Uterus (tissue), 4 donors: ENCODE data around the gene APOL4. TPM values are rescaled to one million over a fixed set of nuclear protein-coding genes. Genes with fewer than 3 reads are reported as not detected.
A peak's percentile ranks its signal among the peaks of the same experiment; 100 is the strongest.
"Not testable (repeated sequence)": the region's sequence is repeated elsewhere in the genome, so short reads cannot be mapped to it uniquely, and the experiment has no call there.

Experiments used
- DNase-seq, 2 donors: peaks; one replicate each; pipeline ENCODE4 v3.0.0-alpha.2; 2019 to 2020
- H3K27ac ChIP-seq, 2 donors: fragments of 200-600 bp; sonication (generic); 1 replicate in 1 of 2; 2 replicates in 1 of 2; pipeline ENCODE4 v1.5.1; 2016 to 2018
- H3K27me3 ChIP-seq, 2 donors: fragments of 200-600 bp; sonication (generic); one replicate each; pipeline ENCODE4 v1.5.1; 2018 to 2019; ENCODE audit warnings: control low read depth in 1 of 2
- H3K36me3 ChIP-seq, 2 donors: fragments of 200-600 bp; sonication (generic); one replicate each; pipeline ENCODE4 v1.5.1; 2019; ENCODE audit warnings: control low read depth in 1 of 2
- H3K4me1 ChIP-seq, 2 donors: fragments of 200-600 bp; sonication (generic); one replicate each; pipeline ENCODE4 v1.5.1; 2018 to 2019; ENCODE audit warnings: control low read depth in 1 of 2
- H3K4me3 ChIP-seq, 2 donors: fragments of 200-600 bp; sonication (generic); 1 replicate in 1 of 2; 2 replicates in 1 of 2; pipeline ENCODE4 v1.5.1; 2018 to 2019; ENCODE audit warnings: mild to moderate bottlenecking in 1 of 2
- H3K9me3 ChIP-seq, 2 donors: fragments of 200-600 bp; sonication (generic); one replicate each; pipeline ENCODE4 v1.5.1; 2019; ENCODE audit warnings: control low read depth in 1 of 2
- POLR2A ChIP-seq, 2 donors: fragments of 450-650 bp; IDR thresholded peaks; one replicate each; pipeline ENCODE4 v1.6.1; 2016; ENCODE audit warnings: antibody characterized with exemption in 2 of 2, mild to moderate bottlenecking in 1 of 2, moderate library complexity in 1 of 2
- intact Hi-C: fragments of 100-400 bp; cut with DNase I; formaldehyde crosslinking; loops from one replicate; pipeline ENCODE4 v1.15.1; 2023; ENCODE audit warnings: low total_unique reads
- total RNA-seq, 4 donors: library from RNA; depleted of rRNA in 3 of 4; stranded (reverse); fragments of >200 nt in 3 of 4; gene quantifications; one replicate each; pipeline versions ENCODE4 v1.1.0 to v1.2.4, GENCODE V29; 2014 to 2023
- TF ChIP-seq, protein P1 (sequence below), 4 experiments: fragments of 200-600 bp in 2 of 4; fragments of 450-650 bp in 2 of 4; sonication (generic) in 2 of 4; IDR thresholded peaks; one replicate each; pipeline ENCODE4 v1.5.1; 2016 to 2019; ENCODE audit warnings: antibody characterized with exemption in 4 of 4, mild to moderate bottlenecking in 2 of 4, moderate library complexity in 1 of 4
- donor health status: DM: yes; HTN: yes; CAD: no.

APOL4 gene
- total RNA-seq = 10 to 100 TPM in 2 of 4 donors, 1 to 10 TPM in 1, not detected in 1; 1.0 to 35.2 (median 16.9) TPM

DNA sequence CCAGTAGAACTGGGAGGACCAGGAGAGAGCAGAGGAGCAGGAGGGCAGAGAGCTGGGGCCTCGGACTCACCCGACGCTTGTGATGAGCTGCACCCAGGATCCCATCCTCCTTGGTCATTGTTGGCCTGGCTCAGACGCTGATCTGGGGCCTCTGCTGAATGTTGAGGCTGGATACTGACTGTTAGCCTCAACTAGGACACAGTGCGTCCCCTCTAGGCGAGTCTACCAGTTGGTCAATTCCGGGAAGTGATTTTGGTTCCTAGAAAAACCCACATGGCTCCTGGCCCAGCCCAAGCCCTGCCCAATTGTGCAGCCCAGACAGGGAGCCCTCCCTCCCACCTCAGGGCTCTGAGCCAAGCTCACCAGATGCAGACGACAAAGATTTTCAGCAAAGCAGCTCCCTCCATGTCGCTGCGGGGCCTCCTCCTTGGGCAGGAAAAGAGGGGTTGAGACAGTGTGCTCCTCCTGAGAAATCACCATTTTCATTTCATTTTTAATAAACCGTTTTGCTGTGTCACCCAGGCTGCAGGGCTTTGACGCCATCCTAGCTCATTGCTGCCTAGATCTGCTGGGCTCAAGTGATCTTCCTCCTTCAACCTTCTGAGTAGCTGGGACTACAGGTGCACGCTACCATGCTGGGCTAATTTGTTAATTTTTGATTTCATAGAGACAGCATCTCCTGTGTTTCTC is at the start of gene APOL4:
Gene APOL4, minus strand, starts transcription at position 180 of the 690 bp plus-strand sequence. Its CDS starts 75 bp downstream, at position 105.
- intact Hi-C loops = no loop called here
- H3K9me3 ChIP-seq = no peaks in the 10 kb centered on the region
- TF ChIP-seq POLR2A (IDR thresholded peaks at IDR 0.05) = peak in 1 of 2 donors; percentile 24
- TF ChIP-seq, protein P1, sequence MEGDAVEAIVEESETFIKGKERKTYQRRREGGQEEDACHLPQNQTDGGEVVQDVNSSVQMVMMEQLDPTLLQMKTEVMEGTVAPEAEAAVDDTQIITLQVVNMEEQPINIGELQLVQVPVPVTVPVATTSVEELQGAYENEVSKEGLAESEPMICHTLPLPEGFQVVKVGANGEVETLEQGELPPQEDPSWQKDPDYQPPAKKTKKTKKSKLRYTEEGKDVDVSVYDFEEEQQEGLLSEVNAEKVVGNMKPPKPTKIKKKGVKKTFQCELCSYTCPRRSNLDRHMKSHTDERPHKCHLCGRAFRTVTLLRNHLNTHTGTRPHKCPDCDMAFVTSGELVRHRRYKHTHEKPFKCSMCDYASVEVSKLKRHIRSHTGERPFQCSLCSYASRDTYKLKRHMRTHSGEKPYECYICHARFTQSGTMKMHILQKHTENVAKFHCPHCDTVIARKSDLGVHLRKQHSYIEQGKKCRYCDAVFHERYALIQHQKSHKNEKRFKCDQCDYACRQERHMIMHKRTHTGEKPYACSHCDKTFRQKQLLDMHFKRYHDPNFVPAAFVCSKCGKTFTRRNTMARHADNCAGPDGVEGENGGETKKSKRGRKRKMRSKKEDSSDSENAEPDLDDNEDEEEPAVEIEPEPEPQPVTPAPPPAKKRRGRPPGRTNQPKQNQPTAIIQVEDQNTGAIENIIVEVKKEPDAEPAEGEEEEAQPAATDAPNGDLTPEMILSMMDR (IDR thresholded peaks at IDR 0.05) = no peak
- H3K27me3 ChIP-seq = no peaks in the 10 kb centered on the region
- H3K4me3 ChIP-seq = no peak within 1 kb of the TSS
- no peak within 1 kb of the TSS for H3K27ac ChIP-seq
- DNase-seq = peak; percentile 75 to 84
- peaks cover 5 to 7% of the 10 kb centered on the region in 2 donors for H3K4me1 ChIP-seq
- H3K36me3 ChIP-seq = no peaks in the 10 kb centered on the region

DNA sequence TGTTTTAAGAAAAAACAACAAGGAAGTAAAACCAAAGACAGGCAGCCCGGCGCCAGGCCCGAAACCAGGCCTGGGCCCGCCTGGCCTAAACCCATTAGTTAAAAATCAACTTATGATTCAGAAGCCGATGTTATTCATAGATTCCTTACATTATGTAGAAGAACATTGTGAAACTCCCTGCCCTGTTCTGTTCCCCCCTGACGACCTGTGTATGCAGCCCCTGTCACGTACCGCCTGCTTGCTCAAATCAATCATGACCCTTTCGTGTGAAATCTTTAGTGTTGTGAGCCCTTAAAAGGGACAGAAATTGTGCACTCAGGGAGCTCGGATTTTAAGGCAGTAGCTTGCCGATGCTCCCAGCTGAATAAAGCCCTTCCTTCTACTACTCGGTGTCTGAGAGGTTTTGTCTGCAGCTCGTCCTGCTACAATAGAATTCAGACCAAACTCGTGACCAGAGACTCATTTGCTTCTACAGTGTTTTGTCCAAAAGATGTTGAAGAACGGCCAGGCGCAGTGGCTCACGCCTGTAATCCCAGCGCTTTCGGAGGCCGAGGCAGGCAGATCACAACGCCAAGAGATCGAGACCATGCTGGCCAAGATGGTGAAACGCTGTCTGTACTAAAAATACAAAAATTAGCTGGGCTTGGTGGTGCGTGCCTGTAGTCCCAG is 48.8 kb upstream of the APOL4 start:
- H3K36me3 ChIP-seq, H3K27ac ChIP-seq, H3K9me3 ChIP-seq, H3K27me3 ChIP-seq, H3K4me1 ChIP-seq, DNase-seq, H3K4me3 ChIP-seq, intact Hi-C loops: not testable (repeated sequence)

GRCh38 chr22:36249160-36249559 is 47.6 kb upstream of the APOL4 start:
- intact Hi-C loops = no loop called here
- TF ChIP-seq POLR2A (IDR thresholded peaks at IDR 0.05) = no peak
- TF ChIP-seq, protein P1 (IDR thresholded peaks at IDR 0.05) = no peak
- no peaks in the 10 kb centered on the region for H3K36me3 ChIP-seq
- H3K4me1 ChIP-seq = peaks cover 0 to 2% of the 10 kb centered on the region in 2 donors
- no peak overlapping the region for H3K4me3 ChIP-seq
- no peak overlapping the region for H3K27ac ChIP-seq
- H3K9me3 ChIP-seq = no peaks in the 10 kb centered on the region
- no peaks in the 10 kb centered on the region for H3K27me3 ChIP-seq
- DNase-seq = no peak

- TF ChIP-seq, protein P1 (IDR thresholded peaks at IDR 0.05) = no peak
- no peak for TF ChIP-seq POLR2A (IDR thresholded peaks at IDR 0.05)
- DNase-seq = no peak
- Histone ChIP-seq H3K27ac (no peak overlapping the region), H3K4me3 (no peak overlapping the region), H3K27me3 (no peaks in the 10 kb centered on the region), H3K36me3 (no peaks in the 10 kb centered on the region), H3K4me1 (no peaks in the 10 kb centered on the region), H3K9me3 (no peaks in the 10 kb centered on the region)
- intact Hi-C loops = no loop called here
Measured at GRCh38 chr22:36247955-36248354, 46.3 kb upstream of the APOL4 start.

GRCh38 chr22:36246718-36247117 is 45.1 kb upstream of the APOL4 start:
- TF ChIP-seq, protein P1 (IDR thresholded peaks at IDR 0.05) = no peak
- TF ChIP-seq POLR2A (IDR thresholded peaks at IDR 0.05) = no peak
- H3K27me3 ChIP-seq = no peaks in the 10 kb centered on the region
- no peaks in the 10 kb centered on the region for H3K36me3 ChIP-seq
- no peak for DNase-seq
- H3K27ac ChIP-seq = no peak overlapping the region
- H3K9me3 ChIP-seq = no peaks in the 10 kb centered on the region
- intact Hi-C loops = no loop called here
- H3K4me1 ChIP-seq = no peaks in the 10 kb centered on the region
- no peak overlapping the region for H3K4me3 ChIP-seq
